ENCODE data around the gene DNM2.
"Not testable (repeated sequence)": the region's sequence is repeated elsewhere in the genome, so short reads cannot be mapped to it uniquely, and the experiment has no call there.

DNM2 gene

GRCh38 chr19:10752913-10753704 is 35.2 kb downstream of the DNM2 start:
- H3K27ac ChIP-seq: peak overlapping the region; percentile 13
- CTCF ChIA-PET: no interaction called here
- DNase-seq (ENCODE audit: low spot score): no peak
- no peak for TF ChIP-seq CTCF (conservative IDR thresholded peaks at IDR 0.05; ENCODE audit: low read depth)
- POLR2A ChIA-PET (ENCODE audit: low non-redundant PET): no interaction called here

- CTCF ChIA-PET: no interaction called here
Observed at GRCh38 chr19:10756371-10756770, 38.5 kb downstream of the DNM2 start.

GRCh38 chr19:10756791-10757190 is 38.9 kb downstream of the DNM2 start:
- ChIA-PET CTCF (no interaction called here), POLR2A (ENCODE audit: low non-redundant PET) (no interaction called here)
- H3K27ac ChIP-seq: 0 out of 2 replicates have a peak overlapping the region, but pooled peaks have one; percentile 6
- no peak for TF ChIP-seq CTCF (conservative IDR thresholded peaks at IDR 0.05; ENCODE audit: low read depth)
- DNase-seq (ENCODE audit: low spot score): no peak

More at GRCh38 chr19:10756371-10756770, 38.5 kb downstream of the DNM2 start:
- TF ChIP-seq CTCF (conservative IDR thresholded peaks at IDR 0.05; ENCODE audit: low read depth): no peak
- no peak for DNase-seq (ENCODE audit: low spot score)
- H3K27ac ChIP-seq: no peak overlapping the region
- POLR2A ChIA-PET (ENCODE audit: low non-redundant PET): no interaction called here

- DNase-seq (ENCODE audit: low spot score); POLR2A ChIA-PET (ENCODE audit: low non-redundant PET); H3K27ac ChIP-seq: not testable (repeated sequence)
- CTCF ChIA-PET: interaction anchor here (0.7 kb wide), 1 partner anchor 35 kb away, joined by 5 read pairs; no protein-coding TSS in a partner anchor
Observed at GRCh38 chr19:10758050-10758449, 40.2 kb downstream of the DNM2 start.

- no peak for DNase-seq (ENCODE audit: low spot score)
- CTCF ChIA-PET: no interaction called here
- POLR2A ChIA-PET (ENCODE audit: low non-redundant PET): no interaction called here
- TF ChIP-seq CTCF (conservative IDR thresholded peaks at IDR 0.05; ENCODE audit: low read depth): no peak
- H3K27ac ChIP-seq: no peak overlapping the region
Observed at GRCh38 chr19:10758978-10759377, 41.1 kb downstream of the DNM2 start.

- TF ChIP-seq CTCF (conservative IDR thresholded peaks at IDR 0.05; ENCODE audit: low read depth): no peak
- ChIA-PET CTCF (no interaction called here), POLR2A (ENCODE audit: low non-redundant PET) (interaction anchor here (0.6 kb wide), 1 partner anchor 27 kb away, joined by 3 read pairs; no protein-coding TSS in a partner anchor)
- no peak for DNase-seq (ENCODE audit: low spot score)
- H3K27ac ChIP-seq: peak overlapping the region; percentile 11
Observed at GRCh38 chr19:10760273-10760944, 42.5 kb downstream of the DNM2 start.

Data from RWPE1 (cell line).